ES-I3 (cell line): ENCODE data around the gene HDGFL2.

ENCODE experiments used
- H3K36me3 ChIP-seq: 2 replicates; pipeline ENCODE4 v1.6.1; 2013; ENCODE audit warnings: mild to moderate bottlenecking, low read length, control low read depth, moderate library complexity; ENCODE audit not compliant: insufficient read depth
- H3K4me1 ChIP-seq: 2 replicates; pipeline ENCODE4 v1.6.1; 2013; ENCODE audit warnings: mild to moderate bottlenecking, control low read depth, low read length; ENCODE audit not compliant: insufficient read depth
- H3K9ac ChIP-seq: 2 replicates; pipeline ENCODE4 v1.6.1; 2013; ENCODE audit warnings: low read depth, mild to moderate bottlenecking, low read length, moderate library complexity
- H3K9me3 ChIP-seq: 2 replicates; pipeline ENCODE4 v1.6.1; 2013; ENCODE audit warnings: mild to moderate bottlenecking, low read length, moderate library complexity; ENCODE audit not compliant: control insufficient read depth, insufficient read depth

The HDGFL2 gene

GRCh38 chr19:4494691-4495064 lies 22.6 kb downstream of the HDGFL2 start:
- Histone ChIP-seq H3K9me3 (no peaks in the 10 kb centered on the region), H3K4me1 (no peaks in the 10 kb centered on the region), H3K9ac (no peak overlapping the region), H3K36me3 (peaks cover 18% of the 10 kb centered on the region)

GRCh38 chr19:4495471-4495870 lies 23.4 kb downstream of the HDGFL2 start:
- H3K4me1 ChIP-seq = no peaks in the 10 kb centered on the region
- H3K36me3 ChIP-seq = peaks cover 15% of the 10 kb centered on the region
- H3K9me3 ChIP-seq = no peaks in the 10 kb centered on the region
- no peak overlapping the region for H3K9ac ChIP-seq

- peaks cover 15% of the 10 kb centered on the region for H3K36me3 ChIP-seq
- no peak overlapping the region for H3K9ac ChIP-seq
- H3K9me3 ChIP-seq = no peaks in the 10 kb centered on the region
- no peaks in the 10 kb centered on the region for H3K4me1 ChIP-seq
These were observed 24.2 kb downstream of the HDGFL2 start for GRCh38 chr19:4496304-4496703.

- no peaks in the 10 kb centered on the region for H3K9me3 ChIP-seq
- H3K4me1 ChIP-seq = no peaks in the 10 kb centered on the region
- H3K9ac ChIP-seq = no peak overlapping the region
- H3K36me3 ChIP-seq = peaks cover 11% of the 10 kb centered on the region
These were observed 25.8 kb downstream of the HDGFL2 start for GRCh38 chr19:4497770-4498389.

- Histone ChIP-seq H3K4me1 (no peaks in the 10 kb centered on the region), H3K9ac (no peak overlapping the region), H3K36me3 (peaks cover 6% of the 10 kb centered on the region; the same call in 1 of the 2 replicates), H3K9me3 (no peaks in the 10 kb centered on the region)
These were observed 26.6 kb downstream of the HDGFL2 start for GRCh38 chr19:4498694-4499093.

GRCh38 chr19:4499318-4499717 lies 27.2 kb downstream of the HDGFL2 start:
- no peak overlapping the region for H3K9ac ChIP-seq
- H3K4me1 ChIP-seq = no peaks in the 10 kb centered on the region
- peaks cover 6% of the 10 kb centered on the region; the same call in 1 of the 2 replicates for H3K36me3 ChIP-seq
- no peaks in the 10 kb centered on the region for H3K9me3 ChIP-seq

- Histone ChIP-seq H3K4me1 (no peaks in the 10 kb centered on the region), H3K9me3 (no peaks in the 10 kb centered on the region), H3K9ac (no peak overlapping the region), H3K36me3 (peaks cover 6% of the 10 kb centered on the region; the same call in 1 of the 2 replicates)
These were observed 27.8 kb downstream of the HDGFL2 start for GRCh38 chr19:4499855-4500254.

- Histone ChIP-seq H3K9me3 (no peaks in the 10 kb centered on the region), H3K36me3 (peaks cover 3% of the 10 kb centered on the region; the same call in 1 of the 2 replicates), H3K4me1 (no peaks in the 10 kb centered on the region), H3K9ac (no peak overlapping the region)
These were observed 28.9 kb downstream of the HDGFL2 start for GRCh38 chr19:4500841-4501591.

GRCh38 chr19:4501691-4502090 lies 29.6 kb downstream of the HDGFL2 start:
- H3K9me3 ChIP-seq = no peaks in the 10 kb centered on the region
- no peaks in the 10 kb centered on the region for H3K4me1 ChIP-seq
- H3K36me3 ChIP-seq = peaks cover 3% of the 10 kb centered on the region; the same call in 1 of the 2 replicates
- no peak overlapping the region for H3K9ac ChIP-seq

- Histone ChIP-seq H3K36me3 (peaks cover 3% of the 10 kb centered on the region; the same call in 1 of the 2 replicates), H3K4me1 (no peaks in the 10 kb centered on the region), H3K9ac (no peak overlapping the region)
These were observed 30.4 kb downstream of the HDGFL2 start for GRCh38 chr19:4502282-4503131.

GRCh38 chr19:4503132-4503824 lies 31.2 kb downstream of the HDGFL2 start:
- Histone ChIP-seq H3K36me3 (peaks cover 1% of the 10 kb centered on the region; the same call in 1 of the 2 replicates), H3K9me3 (no peaks in the 10 kb centered on the region), H3K9ac (no peak overlapping the region), H3K4me1 (no peaks in the 10 kb centered on the region)

More at GRCh38 chr19:4502282-4503131, 30.4 kb downstream of the HDGFL2 start:
- no peaks in the 10 kb centered on the region for H3K9me3 ChIP-seq

GRCh38 chr19:4503825-4504170 lies 31.7 kb downstream of the HDGFL2 start:
- Histone ChIP-seq H3K9ac (no peak overlapping the region), H3K36me3 (no peaks in the 10 kb centered on the region), H3K4me1 (no peaks in the 10 kb centered on the region), H3K9me3 (no peaks in the 10 kb centered on the region)

- Histone ChIP-seq H3K36me3 (no peaks in the 10 kb centered on the region), H3K4me1 (no peaks in the 10 kb centered on the region), H3K9me3 (no peaks in the 10 kb centered on the region), H3K9ac (no peak overlapping the region)
These were observed 32.2 kb downstream of the HDGFL2 start for GRCh38 chr19:4504297-4504701.
